Measurements from ENCODE around the gene TREX2. TPM values are rescaled to one million over a fixed set of nuclear protein-coding genes. Genes with fewer than 3 reads are reported as not detected.

The TREX2 gene
- total RNA-seq, 1 donor = 1.2 TPM

GRCh38 chrX:153401133-153401764 is 44.6 kb downstream of the TREX2 start, which contains the start of gene PNMA6E:
PNMA6E (minus strand) TSS chrX:153401350; CDS start chrX:153398849, 2,501 bp downstream.
- Histone ChIP-seq H3K27me3 (ENCODE audit: insufficient read depth, low read length) (no peaks in the 10 kb centered on the region), H3K9me3 (ENCODE audit: low read depth, low read length) (no peaks in the 10 kb centered on the region), H3K4me1 (ENCODE audit: insufficient read depth, low read length) (no peaks in the 10 kb centered on the region), H3K4me3 (ENCODE audit: low read length) (no peak within 1 kb of the TSS)

- Histone ChIP-seq H3K9me3 (ENCODE audit: low read depth, low read length) (no peaks in the 10 kb centered on the region), H3K4me3 (ENCODE audit: low read length) (no peak overlapping the region)
Observed at GRCh38 chrX:153400146-153401132, 45.4 kb downstream of the TREX2 start.

GRCh38 chrX:153398275-153398960 is 47.4 kb downstream of the TREX2 start:
- Histone ChIP-seq H3K4me1 (ENCODE audit: insufficient read depth, low read length) (no peaks in the 10 kb centered on the region), H3K27me3 (ENCODE audit: insufficient read depth, low read length) (no peaks in the 10 kb centered on the region), H3K4me3 (ENCODE audit: low read length) (no peak overlapping the region), H3K9me3 (ENCODE audit: low read depth, low read length) (no peaks in the 10 kb centered on the region)

More at GRCh38 chrX:153400146-153401132, 45.4 kb downstream of the TREX2 start:
- Histone ChIP-seq H3K27me3 (ENCODE audit: insufficient read depth, low read length) (no peaks in the 10 kb centered on the region), H3K4me1 (ENCODE audit: insufficient read depth, low read length) (no peaks in the 10 kb centered on the region)

GRCh38 chrX:153397256-153397960 is 48.4 kb downstream of the TREX2 start:
- H3K9me3 ChIP-seq (ENCODE audit: low read depth, low read length) = no peaks in the 10 kb centered on the region
- H3K27me3 ChIP-seq (ENCODE audit: insufficient read depth, low read length) = no peaks in the 10 kb centered on the region
- no peaks in the 10 kb centered on the region for H3K4me1 ChIP-seq (ENCODE audit: insufficient read depth, low read length)
- H3K4me3 ChIP-seq (ENCODE audit: low read length) = no peak overlapping the region

- Histone ChIP-seq H3K27me3 (ENCODE audit: insufficient read depth, low read length) (no peaks in the 10 kb centered on the region), H3K9me3 (ENCODE audit: low read depth, low read length) (no peaks in the 10 kb centered on the region), H3K4me3 (ENCODE audit: low read length) (no peak overlapping the region), H3K4me1 (ENCODE audit: insufficient read depth, low read length) (no peaks in the 10 kb centered on the region)
Observed at GRCh38 chrX:153396320-153397195, 49.3 kb downstream of the TREX2 start.

- H3K27me3 ChIP-seq (ENCODE audit: insufficient read depth, low read length) = no peaks in the 10 kb centered on the region
- H3K4me1 ChIP-seq (ENCODE audit: insufficient read depth, low read length) = no peaks in the 10 kb centered on the region
- H3K9me3 ChIP-seq (ENCODE audit: low read depth, low read length) = no peaks in the 10 kb centered on the region
- no peak overlapping the region for H3K4me3 ChIP-seq (ENCODE audit: low read length)
Observed at GRCh38 chrX:153395613-153396319, 50.1 kb downstream of the TREX2 start.

GRCh38 chrX:153394612-153395011 is 51.2 kb downstream of the TREX2 start:
- H3K9me3 ChIP-seq (ENCODE audit: low read depth, low read length) = no peaks in the 10 kb centered on the region
- H3K27me3 ChIP-seq (ENCODE audit: insufficient read depth, low read length) = no peaks in the 10 kb centered on the region
- no peaks in the 10 kb centered on the region for H3K4me1 ChIP-seq (ENCODE audit: insufficient read depth, low read length)

More at GRCh38 chrX:153394612-153395011, 51.2 kb downstream of the TREX2 start:
- H3K4me3 ChIP-seq (ENCODE audit: low read length) = no peak overlapping the region

Other genes starting within 250 kb of the TREX2 start
- not detected for gene PNMA6F, start 124.3 kb downstream of the TREX2 start, total RNA-seq
- 7.8 TPM for gene ZNF275, start 111.9 kb downstream of the TREX2 start, total RNA-seq
- gene PNMA6E, start 44.7 kb downstream of the TREX2 start, total RNA-seq = 0.10 TPM
- gene ZFP92, start 34.6 kb downstream of the TREX2 start, total RNA-seq = 0.63 TPM
- 11.8 TPM for gene HAUS7, start 24.5 kb upstream of the TREX2 start, total RNA-seq
- not detected for gene BGN, start 48.9 kb upstream of the TREX2 start, total RNA-seq
- gene ATP2B3, start 71.6 kb upstream of the TREX2 start, total RNA-seq = not detected
- 12.0 TPM for gene CCNQ, start 153.1 kb upstream of the TREX2 start, total RNA-seq
- not detected for gene DUSP9, start 201.1 kb upstream of the TREX2 start, total RNA-seq
- 0.52 TPM for gene PNCK, start 227.8 kb upstream of the TREX2 start, total RNA-seq
- gene SLC6A8, start 241.9 kb upstream of the TREX2 start, total RNA-seq = 0.94 TPM

Data from mononuclear cell (primary cell).